Measurements from ENCODE around the gene NBPF6. TPM values are rescaled to one million over a fixed set of nuclear protein-coding genes. Genes with fewer than 3 reads are reported as not detected.
"Not testable (repeated sequence)": the region's sequence is repeated elsewhere in the genome, so short reads cannot be mapped to it uniquely, and the experiment has no call there.

NBPF6 gene
- total RNA-seq, 1 donor from 2014 or later: not detected

GRCh38 chr1:108474516-108474915, 24.4 kb downstream of the NBPF6 start:
- H3K4me3 ChIP-seq (ENCODE audit: low read depth, low read length); DNase-seq (ENCODE audit: low read depth); H3K27me3 ChIP-seq (ENCODE audit: control insufficient read depth, insufficient read depth, low read length); H3K36me3 ChIP-seq (ENCODE audit: control insufficient read depth, insufficient read depth, low read length): not testable (repeated sequence)

- TF ChIP-seq CTCF (IDR thresholded peaks at IDR 0.05; ENCODE audit: insufficient read depth, low read length, poor library complexity, severe bottlenecking): no peak
- Histone ChIP-seq H3K36me3 (ENCODE audit: control insufficient read depth, insufficient read depth, low read length) (no peaks in the 10 kb centered on the region), H3K27me3 (ENCODE audit: control insufficient read depth, insufficient read depth, low read length) (no peaks in the 10 kb centered on the region), H3K4me3 (ENCODE audit: low read depth, low read length) (no peak overlapping the region)
- DNase-seq (ENCODE audit: low read depth): no peak
Measured at GRCh38 chr1:108478429-108479015, 28.4 kb downstream of the NBPF6 start.

GRCh38 chr1:108482708-108483107, 32.6 kb downstream of the NBPF6 start:
- Histone ChIP-seq H3K27me3 (ENCODE audit: control insufficient read depth, insufficient read depth, low read length) (no peaks in the 10 kb centered on the region), H3K36me3 (ENCODE audit: control insufficient read depth, insufficient read depth, low read length) (no peaks in the 10 kb centered on the region), H3K4me3 (ENCODE audit: low read depth, low read length) (no peak overlapping the region)
- no peak for TF ChIP-seq CTCF (IDR thresholded peaks at IDR 0.05; ENCODE audit: insufficient read depth, low read length, poor library complexity, severe bottlenecking)
- DNase-seq (ENCODE audit: low read depth): no peak

GRCh38 chr1:108485990-108486389, 35.8 kb downstream of the NBPF6 start:
- H3K4me3 ChIP-seq (ENCODE audit: low read depth, low read length); H3K36me3 ChIP-seq (ENCODE audit: control insufficient read depth, insufficient read depth, low read length); DNase-seq (ENCODE audit: low read depth); H3K27me3 ChIP-seq (ENCODE audit: control insufficient read depth, insufficient read depth, low read length): not testable (repeated sequence)

- H3K4me3 ChIP-seq (ENCODE audit: low read depth, low read length); DNase-seq (ENCODE audit: low read depth); H3K36me3 ChIP-seq (ENCODE audit: control insufficient read depth, insufficient read depth, low read length); H3K27me3 ChIP-seq (ENCODE audit: control insufficient read depth, insufficient read depth, low read length): not testable (repeated sequence)
Measured at GRCh38 chr1:108486707-108487106, 36.6 kb downstream of the NBPF6 start.

GRCh38 chr1:108495008-108495407, 44.9 kb downstream of the NBPF6 start:
- not testable (repeated sequence) for H3K27me3 ChIP-seq (ENCODE audit: control insufficient read depth, insufficient read depth, low read length); DNase-seq (ENCODE audit: low read depth); H3K36me3 ChIP-seq (ENCODE audit: control insufficient read depth, insufficient read depth, low read length); H3K4me3 ChIP-seq (ENCODE audit: low read depth, low read length)

GRCh38 chr1:108496856-108497255, 46.7 kb downstream of the NBPF6 start:
- not testable (repeated sequence) for H3K27me3 ChIP-seq (ENCODE audit: control insufficient read depth, insufficient read depth, low read length); H3K36me3 ChIP-seq (ENCODE audit: control insufficient read depth, insufficient read depth, low read length); H3K4me3 ChIP-seq (ENCODE audit: low read depth, low read length); DNase-seq (ENCODE audit: low read depth)

GRCh38 chr1:108502138-108502537, 52.0 kb downstream of the NBPF6 start:
- Histone ChIP-seq H3K36me3 (ENCODE audit: control insufficient read depth, insufficient read depth, low read length) (no peaks in the 10 kb centered on the region), H3K27me3 (ENCODE audit: control insufficient read depth, insufficient read depth, low read length) (no peaks in the 10 kb centered on the region), H3K4me3 (ENCODE audit: low read depth, low read length) (no peak overlapping the region)
- no peak for TF ChIP-seq CTCF (IDR thresholded peaks at IDR 0.05; ENCODE audit: insufficient read depth, low read length, poor library complexity, severe bottlenecking)
- DNase-seq (ENCODE audit: low read depth): no peak
